Measurements from ENCODE around the gene RIC8A. TPM values are rescaled to one million over a fixed set of nuclear protein-coding genes. Genes with fewer than 3 reads are reported as not detected.

Gene RIC8A
- total RNA-seq, 2 donors from 2014 or later: 73.8 to 87.5 TPM

DNA sequence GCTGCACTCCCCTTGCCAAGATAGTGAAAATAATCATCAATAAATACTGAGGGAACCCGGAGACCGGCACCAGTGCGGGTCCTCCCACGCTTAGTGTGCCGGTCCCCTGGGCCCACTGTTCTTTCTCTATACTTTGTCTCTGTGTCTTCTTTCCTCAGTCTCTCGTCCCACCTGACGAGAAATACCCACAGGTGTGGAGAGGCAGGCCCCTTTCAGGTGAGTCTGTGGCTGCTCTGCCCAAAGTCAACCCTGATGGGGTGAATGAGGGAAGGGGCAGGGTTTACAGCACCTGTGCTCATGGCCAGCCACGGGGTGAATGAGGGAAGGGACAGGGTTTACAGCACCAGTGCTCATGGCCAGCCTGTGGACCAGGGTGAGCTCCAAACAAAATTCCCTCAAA, 5.0 kb upstream of the RIC8A start:
- DNase-seq (ENCODE audit: low spot score): peak; percentile 30
- intact Hi-C loops (cut with DNase I): loop anchor here in 1 of 2 donors (10.0 kb wide), 1 partner anchor 162 kb away; the partner anchor contains the start of gene B4GALNT4

DNA sequence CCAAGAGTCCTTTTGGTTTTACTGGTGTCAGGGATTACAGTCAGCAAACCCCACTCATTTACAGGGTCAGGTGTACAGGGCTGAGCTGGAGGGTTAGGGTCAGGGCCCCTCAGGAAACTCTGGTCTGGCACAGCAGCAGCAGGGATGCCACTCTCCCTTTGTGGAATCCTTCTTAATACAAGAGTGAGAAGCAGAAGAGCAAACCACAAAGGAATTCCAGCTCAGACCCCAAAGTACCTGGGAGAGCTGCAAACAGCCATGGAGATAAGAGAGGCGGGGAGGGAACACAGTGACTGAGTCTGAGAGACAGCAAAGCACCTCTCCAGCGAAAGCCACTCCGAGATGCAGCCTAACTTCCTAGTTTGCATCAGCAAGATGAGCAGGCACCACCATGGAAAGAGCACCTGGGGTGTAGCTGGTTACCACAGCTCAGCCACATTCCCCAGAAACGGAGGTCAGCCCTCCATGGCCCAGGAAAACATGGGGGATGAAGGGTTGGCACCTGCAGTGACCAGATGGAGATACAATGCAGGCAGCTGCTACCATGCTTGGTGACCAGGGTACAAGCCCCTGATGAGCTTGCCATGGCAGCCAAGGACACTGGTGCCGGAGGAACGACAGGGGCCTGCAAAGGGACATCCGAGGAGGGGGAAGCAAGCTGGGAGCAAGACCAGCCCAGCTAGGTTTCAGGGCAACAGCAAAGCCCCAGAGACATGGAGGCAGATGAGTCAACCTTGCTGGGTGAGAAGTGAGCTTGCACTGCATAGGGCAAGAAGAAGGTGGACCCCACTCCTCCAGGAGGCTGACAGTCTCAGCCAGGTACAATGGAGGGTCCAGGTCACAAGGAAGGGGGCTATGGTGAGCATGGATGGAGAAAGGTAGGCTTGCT, 4.2 kb upstream of the RIC8A start:
- intact Hi-C loops (cut with DNase I): loop anchor here in 1 of 2 donors (10.0 kb wide), 1 partner anchor 162 kb away; the partner anchor contains the start of gene B4GALNT4
- peak; percentile 81 for DNase-seq (ENCODE audit: low spot score)

DNA sequence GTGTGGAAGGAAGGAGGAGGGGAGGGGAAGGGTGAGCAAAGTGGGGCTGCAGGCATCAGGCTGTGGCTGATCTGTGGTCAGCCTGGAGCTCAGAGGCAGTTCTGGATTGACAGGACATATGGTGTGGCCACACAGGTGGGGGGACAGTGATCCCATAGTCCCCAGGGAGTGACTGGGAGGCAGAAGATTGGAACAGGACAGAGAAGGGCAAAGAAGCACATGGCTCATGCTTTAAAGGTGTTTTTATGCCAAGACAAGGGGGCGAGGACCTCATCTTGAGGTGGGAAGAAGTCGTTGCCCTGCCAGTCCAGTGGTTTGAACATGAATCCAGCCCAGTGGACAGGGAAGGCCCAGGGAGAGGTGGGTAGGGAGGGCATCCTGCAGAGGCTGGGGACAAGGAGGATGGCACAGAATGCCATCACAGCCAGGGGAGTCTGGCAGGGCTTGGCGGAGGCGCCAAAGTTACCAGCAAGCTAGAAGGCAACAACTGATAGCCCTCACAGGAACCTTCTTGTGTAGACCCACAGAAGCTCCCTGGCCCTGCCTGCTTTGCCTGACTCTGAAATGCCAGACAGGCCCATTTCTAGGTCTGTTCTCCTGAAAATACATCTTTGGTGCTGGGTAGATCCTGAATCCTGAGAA, 3.4 kb upstream of the RIC8A start:
- intact Hi-C loops (cut with DNase I): loop anchor here in 1 of 2 donors (10.0 kb wide), 1 partner anchor 161 kb away; the partner anchor contains the start of gene B4GALNT4
- DNase-seq (ENCODE audit: low spot score): peak; percentile 56

DNA sequence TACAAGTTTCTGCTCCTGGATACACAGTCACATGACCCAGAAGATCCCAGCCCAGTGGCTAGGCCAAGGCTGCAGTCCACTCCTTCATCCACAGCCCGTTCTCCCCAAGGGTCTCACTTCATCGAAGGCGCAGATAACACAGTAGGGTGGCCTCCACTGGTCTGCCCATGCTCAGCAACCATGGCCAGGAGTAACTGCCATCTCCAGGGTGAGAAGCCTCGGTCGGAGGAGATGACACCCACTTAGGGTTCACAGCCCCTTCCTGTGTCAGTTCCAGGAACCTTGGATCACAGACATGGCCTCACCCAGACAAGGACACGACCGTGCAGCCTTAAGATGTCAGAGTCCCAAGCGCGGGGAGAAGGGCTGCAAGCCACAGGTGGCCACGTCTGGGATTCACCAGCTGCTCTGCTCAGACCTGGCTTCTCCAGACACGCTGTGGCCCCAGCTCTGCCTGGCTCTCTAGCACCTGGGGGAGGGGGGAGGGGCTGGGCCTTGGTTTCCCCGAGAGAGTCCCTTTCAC, 2.9 kb upstream of the RIC8A start:
- peak; percentile 37 for DNase-seq (ENCODE audit: low spot score)
- intact Hi-C loops (cut with DNase I): loop anchor here in 1 of 2 donors (10.0 kb wide), 1 partner anchor 160 kb away; the partner anchor contains the start of gene B4GALNT4

DNA sequence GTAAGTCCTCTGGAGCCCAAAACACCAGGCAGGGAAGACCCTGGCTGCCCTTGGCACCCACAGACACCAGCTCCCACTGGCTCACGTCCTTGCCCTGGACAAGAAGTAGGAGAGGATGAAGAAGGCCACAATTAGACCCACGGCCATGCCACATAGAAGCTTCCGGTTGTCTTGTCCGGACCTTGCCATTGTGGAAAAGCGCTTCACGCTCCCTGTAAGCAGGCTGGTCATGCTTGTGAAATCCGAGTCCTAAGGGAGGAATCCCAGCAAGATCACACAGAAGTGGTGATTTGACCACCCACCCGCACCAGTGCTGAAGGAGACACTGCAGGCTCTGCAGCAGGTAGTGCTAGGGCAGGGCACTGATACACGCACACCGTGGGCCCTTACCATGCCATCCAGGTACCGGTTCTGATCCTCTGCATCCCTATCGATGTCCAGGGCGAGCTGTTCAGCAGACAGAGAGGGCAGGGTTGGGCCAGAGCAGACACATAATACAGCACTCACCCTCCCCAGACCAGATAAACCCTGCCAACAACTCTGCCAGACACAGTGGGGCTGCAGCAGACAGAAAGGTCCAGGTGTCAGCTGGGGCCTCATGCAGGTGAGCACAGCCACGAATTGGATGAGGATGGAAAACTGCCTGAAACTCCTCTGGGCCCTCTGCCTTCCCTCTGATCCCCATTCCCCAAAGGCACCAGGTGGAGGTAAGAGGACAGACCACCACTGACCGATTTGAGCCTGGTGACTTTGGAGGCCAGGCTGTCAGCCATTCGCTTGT, 2.1 kb upstream of the RIC8A start:
- peak; percentile 70 for DNase-seq (ENCODE audit: low spot score)
- intact Hi-C loops (cut with DNase I): loop anchor here in 1 of 2 donors (10.0 kb wide), 1 partner anchor 159 kb away; the partner anchor contains the start of gene B4GALNT4

GRCh38 chr11:206002-206384, 1.5 kb upstream of the RIC8A start:
- peak; percentile 66 for DNase-seq (ENCODE audit: low spot score)
- intact Hi-C loops (cut with DNase I): loop anchor here in 1 of 2 donors (10.0 kb wide), 1 partner anchor 159 kb away; the partner anchor contains the start of gene B4GALNT4

GRCh38 chr11:206526-207207, 841 bp upstream of the RIC8A start:
- DNase-seq (ENCODE audit: low spot score): peak; percentile 80
- intact Hi-C loops (cut with DNase I): loop anchor here in 1 of 2 donors (10.0 kb wide), 1 partner anchor 158 kb away; the partner anchor contains the start of gene B4GALNT4

DNA sequence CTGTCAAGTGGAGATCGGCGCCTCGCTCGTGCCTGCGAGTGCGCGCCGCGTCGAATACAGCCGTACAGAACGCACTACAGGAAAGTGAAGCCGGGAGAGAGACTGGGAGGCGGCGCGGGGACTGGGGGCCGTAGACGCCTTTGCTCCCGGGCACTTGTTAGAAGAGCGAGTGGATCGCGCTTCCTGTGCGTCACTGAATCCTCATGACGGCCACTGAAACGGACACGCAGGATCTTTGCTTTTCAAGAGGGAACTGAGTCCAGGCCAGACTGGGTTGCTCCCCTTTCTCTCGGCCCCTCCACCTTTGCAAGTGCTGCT, 314 bp downstream of the RIC8A start:
- intact Hi-C loops (cut with DNase I): loop anchor here in 1 of 2 donors (10.0 kb wide), 1 partner anchor 157 kb away; the partner anchor contains the start of gene B4GALNT4
- no peak for DNase-seq (ENCODE audit: low spot score)

DNA sequence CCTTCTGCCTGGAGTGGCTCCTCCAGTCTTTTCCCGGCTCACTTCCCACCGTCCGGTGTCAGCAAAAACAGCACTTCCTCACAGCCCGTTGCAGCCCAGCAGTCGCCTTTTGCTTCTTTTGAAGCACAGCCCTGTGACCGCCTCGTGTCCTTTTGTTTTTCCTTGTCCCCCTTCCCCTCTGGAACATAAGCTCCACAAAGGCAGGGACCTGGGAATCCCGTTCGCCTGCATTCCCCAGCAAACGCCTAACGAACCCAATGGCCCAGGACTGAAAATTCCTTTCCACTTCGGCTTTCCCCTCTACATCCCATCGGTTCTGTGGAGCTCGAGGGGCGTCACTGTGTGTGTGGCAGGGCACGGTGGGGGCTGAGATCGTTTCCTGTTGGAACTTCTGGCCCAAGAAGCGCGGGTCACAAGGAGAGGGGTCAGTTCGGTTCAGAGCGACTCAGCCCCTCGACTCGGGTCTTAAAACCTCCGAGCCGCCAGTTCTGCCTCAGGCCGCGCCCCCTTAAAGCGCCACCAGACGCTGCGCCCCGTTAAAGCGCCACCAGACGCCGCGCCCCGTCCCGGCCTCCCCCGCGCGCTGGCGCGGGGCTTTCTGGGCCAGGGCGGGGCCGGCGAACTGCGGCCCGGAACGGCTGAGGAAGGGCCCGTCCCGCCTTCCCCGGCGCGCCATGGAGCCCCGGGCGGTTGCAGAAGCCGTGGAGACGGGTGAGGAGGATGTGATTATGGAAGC, 841 bp downstream of the RIC8A start:
- peak; percentile 96 for DNase-seq (ENCODE audit: low spot score)
- intact Hi-C loops (cut with DNase I): loop anchor here in 1 of 2 donors (10.0 kb wide), 1 partner anchor 156 kb away; the partner anchor contains the start of gene B4GALNT4

- no peak for DNase-seq (ENCODE audit: low spot score)
- intact Hi-C loops (cut with DNase I): loop anchor here in 1 of 2 donors (10.0 kb wide), 1 partner anchor 156 kb away; the partner anchor contains the start of gene B4GALNT4
Measured at GRCh38 chr11:208917-209260, 1.4 kb downstream of the RIC8A start.

- peak; percentile 78 for DNase-seq (ENCODE audit: low spot score)
- intact Hi-C loops (cut with DNase I): loop anchor here in 1 of 2 donors (10.0 kb wide), 1 partner anchor 155 kb away; the partner anchor contains the start of gene B4GALNT4
Measured at GRCh38 chr11:209275-210121, 2.0 kb downstream of the RIC8A start.

DNA sequence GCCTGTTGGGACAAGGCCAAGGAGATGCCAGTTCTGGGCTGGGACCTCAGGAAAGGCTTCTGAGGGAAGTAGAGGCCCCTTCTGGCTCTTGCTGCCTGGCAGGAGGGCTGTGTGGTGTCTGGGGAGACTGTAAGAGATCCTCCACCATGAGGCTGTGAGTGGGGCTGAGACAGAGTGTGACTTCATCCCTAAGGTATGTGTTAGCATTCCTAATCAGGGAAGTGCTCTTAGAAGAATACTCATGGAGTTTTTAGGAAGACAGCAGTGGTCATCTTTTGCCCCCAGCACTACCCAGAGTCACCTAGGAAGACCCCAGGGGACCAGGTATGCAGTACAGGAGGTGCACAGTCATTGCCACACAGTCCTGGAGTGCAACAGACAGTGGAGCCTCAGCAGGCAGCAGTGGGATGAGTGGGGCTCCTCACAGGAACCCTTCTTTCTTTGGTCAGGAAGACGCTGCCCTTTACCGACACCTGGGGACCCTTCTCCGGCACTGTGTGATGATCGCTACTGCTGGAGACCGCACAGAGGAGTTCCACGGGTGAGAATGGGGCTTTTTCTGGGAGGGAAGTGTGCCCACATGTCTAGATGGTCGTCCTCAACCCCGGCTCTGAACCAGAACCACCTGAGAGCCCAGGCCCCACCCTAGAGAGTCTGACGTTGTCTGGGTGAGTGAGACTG, 2.8 kb downstream of the RIC8A start:
- intact Hi-C loops (cut with DNase I): no loop called here
- DNase-seq (ENCODE audit: low spot score): peak; percentile 68

GRCh38 chr11:210803-211180, 3.3 kb downstream of the RIC8A start:
- DNase-seq (ENCODE audit: low spot score): peak; percentile 23
- intact Hi-C loops (cut with DNase I): no loop called here

- DNase-seq (ENCODE audit: low spot score): peak; percentile 10
- intact Hi-C loops (cut with DNase I): no loop called here
Measured at GRCh38 chr11:211295-211694, 3.8 kb downstream of the RIC8A start.

DNA sequence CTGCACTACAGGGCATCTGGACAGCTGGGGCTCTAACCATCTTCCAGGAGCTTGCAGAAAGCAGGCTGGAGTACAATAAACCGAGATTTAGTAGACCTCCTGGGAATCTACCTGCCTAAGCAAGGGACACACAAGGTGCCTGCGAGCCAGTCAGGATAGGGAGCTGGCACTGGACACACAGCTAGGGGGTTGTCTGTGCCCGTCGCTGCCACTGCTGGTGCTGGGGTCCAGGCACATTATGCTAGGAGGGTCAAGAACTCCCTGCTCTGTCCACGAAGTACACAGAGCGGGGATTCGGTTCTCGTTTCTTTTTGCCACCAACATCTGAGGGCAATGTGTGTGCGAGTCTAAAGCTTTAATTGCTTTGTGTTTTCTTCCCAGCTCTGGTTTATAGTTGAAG, 4.2 kb downstream of the RIC8A start:
- peak; percentile 59 for DNase-seq (ENCODE audit: low spot score)

More for the DNA sequence above, 4.2 kb downstream of the RIC8A start:
- intact Hi-C loops (cut with DNase I): no loop called here
